ENCODE measurements around the gene DAPK1.

DAPK1 gene

DNA sequence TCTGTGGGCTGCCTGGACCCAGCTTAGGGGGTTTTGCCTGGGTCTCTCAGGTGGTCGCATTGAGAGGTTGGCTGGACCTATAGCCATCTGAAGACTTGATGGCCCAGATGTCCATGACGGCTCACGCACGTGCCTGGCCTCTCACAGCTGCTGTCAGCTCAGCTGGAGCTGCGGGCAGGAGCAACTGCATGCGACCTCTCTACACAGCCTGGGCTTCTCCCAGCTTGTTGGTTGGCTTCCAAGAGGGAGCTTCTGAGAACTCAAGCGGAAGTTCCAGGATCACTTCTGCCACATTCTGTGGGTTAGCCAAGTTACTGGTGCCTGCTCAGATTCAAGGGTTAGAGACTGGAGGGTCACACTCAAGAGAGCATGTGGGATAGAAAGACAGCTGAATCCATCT, 99.2 kb downstream of the DAPK1 start:
- DNase-seq, result no peak

DNA sequence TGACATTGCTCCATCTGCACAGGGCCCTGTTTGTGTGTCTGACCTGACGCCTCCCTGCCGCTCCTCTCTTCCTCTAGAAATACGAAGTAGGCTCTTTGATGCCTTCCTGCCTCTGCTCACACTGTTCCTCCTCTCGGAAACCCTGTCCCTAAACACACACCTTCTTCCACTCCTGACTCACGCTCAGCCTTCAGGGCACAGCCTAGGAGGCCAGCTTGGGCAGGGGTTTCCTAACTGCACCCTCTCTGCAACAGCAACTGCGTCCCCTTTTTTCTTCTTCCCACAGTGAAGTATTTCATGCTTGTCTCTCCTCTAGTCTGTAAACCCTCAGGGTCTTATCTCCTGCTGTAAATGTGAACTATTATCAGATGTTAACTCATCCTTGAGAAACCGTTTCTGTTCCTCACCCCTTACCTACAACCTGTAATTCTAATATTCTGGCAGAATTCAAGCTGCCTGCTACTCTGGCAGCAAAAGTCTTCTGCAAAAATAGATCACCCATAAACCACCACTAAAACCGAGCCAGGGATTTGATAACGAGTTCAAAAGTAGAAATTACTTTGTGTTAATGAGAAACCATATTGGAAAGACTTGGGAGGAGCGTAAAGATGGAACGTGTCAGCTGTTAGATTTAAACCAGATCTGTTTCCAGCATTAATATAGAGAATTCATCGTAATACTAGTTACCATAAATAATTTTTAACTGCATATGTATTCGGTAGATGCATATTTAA, 100.2 kb downstream of the DAPK1 start:
- no peak for DNase-seq

DNA sequence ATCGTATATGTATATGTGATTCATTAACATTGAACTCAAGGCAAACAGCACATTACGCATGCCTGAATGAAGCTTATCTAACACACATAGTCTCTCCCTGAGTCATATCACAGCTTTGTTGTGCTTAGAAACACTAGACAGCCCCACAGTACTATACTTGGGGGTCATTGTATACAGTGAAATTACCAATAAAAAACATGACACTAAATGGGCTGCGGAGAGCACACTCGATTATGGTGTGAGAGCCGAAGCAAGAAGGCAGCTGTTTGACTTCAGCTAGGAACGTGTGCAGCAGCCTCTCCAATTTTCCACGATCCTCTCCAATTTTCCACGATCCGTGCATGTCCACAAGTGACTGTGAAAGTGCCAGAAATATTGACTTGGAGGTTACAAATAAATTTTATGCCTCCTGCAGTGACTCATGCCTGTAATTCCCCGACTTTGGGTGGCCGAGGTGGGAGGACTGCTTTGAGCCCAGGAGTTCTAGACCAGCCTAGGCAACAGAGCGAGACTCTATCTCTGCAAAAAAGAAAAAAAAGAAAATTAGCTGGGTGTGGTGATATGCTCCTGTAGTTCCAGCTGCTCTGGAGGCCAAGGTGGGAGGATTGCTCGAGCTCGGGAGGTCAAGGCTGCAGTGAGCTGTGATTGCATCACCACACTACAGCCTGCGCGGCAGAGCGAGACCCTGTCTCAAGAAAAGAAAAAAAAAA, 102.4 kb downstream of the DAPK1 start:
- no peak for DNase-seq

DNA sequence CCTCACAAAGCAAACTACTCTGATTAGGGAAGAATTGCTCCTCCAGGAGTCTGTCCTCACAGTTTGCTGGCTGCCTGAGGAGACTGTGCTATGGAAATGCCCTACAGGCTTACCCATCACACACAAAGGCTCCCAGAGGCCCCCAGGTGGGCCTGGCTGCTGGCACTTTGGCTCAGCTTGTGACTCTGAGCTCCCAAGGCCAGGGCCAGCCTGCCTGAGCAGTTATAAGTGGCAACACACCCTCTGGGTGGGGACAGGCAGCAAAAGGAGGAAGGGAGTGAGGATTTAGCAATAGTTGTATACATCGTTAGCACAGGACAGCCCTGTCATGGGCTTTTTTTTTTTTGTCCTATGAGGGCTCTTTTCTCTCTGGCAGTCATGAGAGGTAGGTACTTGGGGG, 103.5 kb downstream of the DAPK1 start:
- DNase-seq, result no peak

DNA sequence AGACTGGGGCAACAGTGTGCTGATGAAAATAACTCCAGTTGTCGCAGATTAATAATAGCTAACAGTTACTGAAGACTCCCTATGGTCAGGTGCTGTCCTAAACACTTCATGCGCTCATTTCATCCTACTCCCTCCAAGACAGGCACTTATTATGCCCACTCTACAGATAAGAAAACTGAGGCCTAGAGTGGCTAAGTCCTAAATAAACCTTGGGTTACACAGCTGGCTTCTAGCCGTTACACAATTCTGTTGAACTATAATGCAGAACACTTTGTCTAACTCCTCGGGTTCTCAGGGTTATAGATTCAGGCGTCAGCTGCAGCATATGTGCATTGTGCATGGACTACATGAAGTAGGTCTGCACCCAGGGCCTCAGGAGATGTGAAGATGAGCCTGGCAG, 103.9 kb downstream of the DAPK1 start:
- DNase-seq, result no peak

DNA sequence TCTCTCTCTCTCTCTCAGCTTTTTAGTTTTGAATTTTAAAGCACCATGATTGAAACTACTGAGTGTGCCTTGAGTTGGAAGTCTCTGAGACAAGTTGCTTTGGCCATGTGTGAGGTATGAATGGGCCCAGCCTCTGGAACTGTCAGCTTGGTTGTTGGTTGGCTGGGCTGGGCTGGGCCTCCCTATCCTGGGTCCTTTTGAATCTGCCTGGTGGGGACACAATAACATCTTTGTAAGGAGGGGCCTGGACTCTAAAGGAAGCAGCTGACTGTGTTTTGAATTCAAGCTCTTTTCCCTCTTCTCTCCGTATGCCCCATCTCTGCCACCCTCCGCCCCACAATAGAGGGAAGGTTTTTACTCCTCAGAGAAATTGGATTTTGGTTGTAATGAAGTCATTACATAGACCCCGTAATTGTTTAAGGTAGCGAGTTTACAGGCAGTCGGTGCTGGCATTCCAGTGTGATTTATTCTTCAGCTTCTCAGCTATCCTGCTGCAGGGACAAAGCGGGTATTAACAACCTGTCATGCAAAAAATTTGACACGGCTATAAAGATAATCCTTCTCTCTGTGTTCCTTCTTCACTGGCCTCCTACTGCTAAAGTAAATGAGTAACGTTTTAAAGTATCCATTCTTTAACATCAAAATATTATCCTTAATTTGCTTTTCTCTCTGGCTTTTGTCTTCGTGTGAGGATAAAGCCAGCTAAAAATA, 105.4 kb downstream of the DAPK1 start:
- DNase-seq, result no peak

DNA sequence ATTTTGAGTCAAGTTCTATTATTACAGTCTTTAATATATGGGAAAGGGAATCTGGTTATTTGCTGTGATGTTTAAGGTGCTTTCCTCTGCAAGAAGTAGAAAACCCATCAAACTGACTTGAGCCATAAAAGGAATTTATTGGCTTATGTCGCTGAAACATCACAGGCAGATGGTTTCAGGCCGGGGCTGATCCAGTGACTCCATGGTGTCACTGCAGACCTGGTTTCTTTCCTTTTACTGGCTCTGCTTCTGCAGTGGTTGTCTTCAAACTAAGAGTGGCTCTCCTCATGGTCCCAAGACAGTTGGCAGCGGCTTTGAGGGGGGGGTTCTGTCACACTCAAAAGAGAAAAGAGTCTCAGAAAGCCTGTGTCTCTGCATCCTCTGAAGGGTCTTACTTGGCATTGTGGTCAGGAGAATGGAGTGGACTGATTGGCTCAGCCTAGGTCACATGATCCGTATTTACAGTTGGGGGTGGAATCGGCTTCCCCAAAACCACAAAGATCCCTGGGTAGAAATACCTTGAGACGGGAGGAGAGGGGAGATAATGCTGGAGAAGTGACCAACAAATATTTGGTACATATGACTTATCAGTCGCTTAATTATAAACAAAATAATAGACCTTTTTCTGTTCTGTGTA, 106.3 kb downstream of the DAPK1 start:
- no peak for DNase-seq

DNA sequence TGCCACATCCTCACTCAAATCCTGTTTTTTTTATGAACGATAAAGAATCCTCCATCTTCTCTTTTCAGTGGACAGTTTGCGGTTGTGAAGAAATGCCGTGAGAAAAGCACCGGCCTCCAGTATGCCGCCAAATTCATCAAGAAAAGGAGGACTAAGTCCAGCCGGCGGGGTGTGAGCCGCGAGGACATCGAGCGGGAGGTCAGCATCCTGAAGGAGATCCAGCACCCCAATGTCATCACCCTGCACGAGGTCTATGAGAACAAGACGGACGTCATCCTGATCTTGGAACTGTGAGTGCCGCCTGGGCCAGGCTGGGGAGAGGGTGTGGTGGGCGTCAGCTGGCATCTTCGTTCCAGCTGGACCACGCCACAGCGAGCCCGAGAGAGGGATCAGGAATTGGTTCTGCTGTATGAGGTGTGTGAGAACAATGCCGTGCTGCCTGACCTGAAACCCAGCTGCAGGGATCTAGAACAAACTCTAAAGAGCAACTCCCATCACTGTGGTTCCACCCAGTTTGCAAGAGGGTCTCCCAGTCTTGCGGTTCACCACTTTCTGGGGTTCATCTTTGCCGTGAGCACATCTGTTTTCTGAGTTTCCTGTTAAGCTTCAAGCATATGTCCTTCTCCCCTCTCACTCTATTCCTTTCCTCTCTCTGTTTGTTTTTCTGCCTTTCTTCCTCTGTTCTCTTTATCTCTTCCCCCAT, 107.4 kb downstream of the DAPK1 start:
- DNase-seq, result no peak

DNA sequence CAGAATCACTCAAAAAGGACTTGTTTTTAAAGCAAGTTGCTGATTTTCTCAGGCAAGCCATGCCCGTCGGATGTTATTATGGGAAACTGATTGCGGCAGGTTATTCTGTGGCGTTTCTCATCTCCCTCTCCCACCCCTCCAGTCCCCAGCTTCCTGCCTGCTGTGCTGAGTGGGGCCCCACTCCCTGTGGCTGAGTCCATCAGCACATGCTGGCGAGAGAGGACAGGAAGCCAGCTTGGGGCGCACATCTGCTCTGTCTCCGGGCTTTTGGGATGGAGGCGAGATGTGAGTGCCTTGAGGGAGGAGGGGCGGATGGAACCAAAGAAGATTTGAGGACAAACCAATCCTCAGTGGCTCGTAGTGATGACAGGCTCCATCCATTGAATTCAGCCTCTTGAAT, 108.0 kb downstream of the DAPK1 start:
- DNase-seq, result no peak

DNA sequence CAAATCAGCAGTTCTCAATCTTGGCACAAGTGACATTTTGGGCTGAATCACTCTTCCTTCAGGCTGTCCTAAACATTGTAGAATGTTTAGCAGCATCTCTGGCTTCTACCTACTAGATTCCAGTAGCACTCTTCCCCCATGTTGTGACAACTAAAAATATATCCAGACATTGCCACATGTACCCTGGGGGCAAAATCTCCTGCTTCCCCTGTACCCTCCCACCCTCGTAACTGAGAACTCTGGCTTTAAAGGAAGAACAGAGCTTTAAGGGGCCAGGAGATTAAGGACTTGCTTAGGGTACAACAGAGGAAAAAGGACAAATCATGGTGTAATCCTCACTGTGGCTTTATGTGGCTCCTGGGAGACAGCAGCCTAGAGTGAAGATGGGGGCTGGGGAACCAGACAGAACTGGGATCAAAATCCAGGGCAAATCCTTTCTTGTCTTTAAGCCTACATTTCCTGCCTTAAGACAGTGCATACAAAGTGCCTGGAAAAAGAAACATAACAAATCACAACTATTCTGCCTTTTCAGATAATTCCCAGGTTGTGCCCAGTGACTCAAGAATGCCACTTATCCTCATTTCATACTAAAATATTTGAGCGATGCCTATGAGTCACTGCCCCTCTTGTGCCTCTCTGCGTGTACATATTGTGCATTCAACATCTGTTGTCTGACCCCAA, 109.3 kb downstream of the DAPK1 start:
- DNase-seq, result no peak

DNA sequence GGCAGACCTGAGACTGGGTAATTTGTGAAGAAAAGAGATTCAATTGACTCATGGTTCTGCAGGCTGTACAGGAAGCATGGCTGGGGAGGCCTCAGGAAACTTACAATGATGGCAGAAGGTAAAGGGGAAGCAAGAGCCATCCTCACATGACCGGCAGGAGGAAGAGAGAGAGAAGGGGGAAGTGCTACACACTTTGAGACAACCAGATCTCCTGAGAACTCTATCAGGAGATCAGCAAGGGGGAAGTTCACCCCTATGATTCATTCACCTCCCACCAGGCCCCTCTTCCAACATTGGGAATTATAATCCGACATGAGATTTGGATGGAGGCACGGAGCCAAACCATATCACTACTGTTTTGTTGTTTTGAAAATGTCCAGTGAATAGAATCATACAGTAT, 110.2 kb downstream of the DAPK1 start:
- no peak for DNase-seq

DNA sequence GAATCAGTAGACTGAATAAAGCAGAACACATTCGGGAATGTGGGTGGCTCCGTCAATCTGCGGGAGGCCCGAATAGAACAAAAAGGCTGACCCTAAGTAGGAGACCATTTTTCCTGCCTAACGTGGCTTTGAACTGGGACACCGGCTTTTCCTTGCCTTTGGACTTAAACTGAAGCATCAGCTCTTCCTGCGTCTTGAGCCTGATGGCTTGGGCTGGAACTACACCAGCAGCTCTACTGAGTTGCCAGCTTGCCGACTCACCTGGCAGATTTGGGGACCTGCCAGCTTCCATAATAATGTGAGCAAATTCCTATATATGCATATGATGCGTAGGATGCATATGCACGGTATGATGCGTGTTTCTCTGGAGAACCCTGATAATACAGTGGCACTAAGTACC, 111.3 kb downstream of the DAPK1 start:
- no peak for DNase-seq

DNA sequence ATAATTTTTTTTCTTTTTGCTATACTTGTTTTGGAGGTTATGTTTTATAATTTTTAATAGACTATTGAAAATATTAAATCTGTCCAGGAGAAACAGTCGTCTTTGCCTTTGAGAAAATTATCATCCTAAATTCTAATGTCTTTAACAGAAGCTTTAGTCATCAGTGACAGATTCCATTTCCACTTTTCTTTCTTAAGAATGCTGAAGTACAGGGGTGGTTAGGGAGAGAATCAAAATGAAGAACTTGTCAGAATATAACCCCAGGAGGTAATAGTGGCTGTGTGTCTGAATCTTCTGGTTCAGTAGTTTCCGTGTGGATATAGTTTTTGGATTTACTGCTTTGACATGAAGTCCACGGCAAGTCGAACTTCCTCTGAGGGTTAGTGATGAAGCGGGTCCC, 111.8 kb downstream of the DAPK1 start:
- DNase-seq, result no peak

DNA sequence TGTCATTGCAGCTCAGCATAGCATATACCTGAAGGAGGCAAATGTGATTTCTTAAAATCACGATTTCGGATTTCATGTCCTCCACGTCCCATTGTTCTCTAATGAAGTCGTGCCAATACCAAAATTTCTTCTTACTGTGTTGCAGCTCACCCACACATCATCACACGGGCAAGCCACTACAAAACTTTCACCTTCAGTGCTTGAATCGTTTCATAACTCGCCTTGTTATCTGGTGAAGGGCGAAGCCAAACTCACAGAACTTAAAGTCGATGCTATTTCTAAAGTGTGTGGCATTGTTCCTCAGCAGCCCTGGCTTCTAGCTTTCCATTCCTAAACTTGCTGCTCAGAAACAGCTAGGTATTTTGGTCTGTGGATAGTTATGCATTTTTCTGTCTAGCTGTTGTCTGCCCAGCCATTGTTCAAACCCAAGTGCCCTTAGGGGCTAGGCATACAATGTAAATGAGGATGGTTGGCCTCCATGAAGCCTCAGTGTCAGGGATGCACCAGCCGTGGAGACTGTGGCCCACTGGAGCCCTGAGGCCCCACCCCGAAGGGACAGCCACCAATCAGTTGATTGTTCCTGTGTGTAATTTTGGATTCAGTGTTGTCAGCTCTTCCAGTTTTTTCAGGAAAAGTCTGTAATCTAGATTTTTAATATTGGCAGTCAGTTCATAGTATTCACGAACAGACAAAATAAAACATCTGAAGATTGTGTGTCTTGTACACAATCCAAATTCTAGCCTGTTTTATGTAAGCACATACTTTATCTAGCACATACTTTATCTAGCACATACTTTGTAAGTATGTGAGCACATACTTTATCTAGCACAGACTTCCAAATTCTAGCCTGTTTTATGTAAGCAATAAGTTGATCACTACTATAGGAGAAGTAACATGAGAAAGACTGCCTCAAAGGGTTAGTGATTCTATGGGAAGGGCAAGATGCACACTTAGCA, 112.8 kb downstream of the DAPK1 start:
- no peak for DNase-seq

DNA sequence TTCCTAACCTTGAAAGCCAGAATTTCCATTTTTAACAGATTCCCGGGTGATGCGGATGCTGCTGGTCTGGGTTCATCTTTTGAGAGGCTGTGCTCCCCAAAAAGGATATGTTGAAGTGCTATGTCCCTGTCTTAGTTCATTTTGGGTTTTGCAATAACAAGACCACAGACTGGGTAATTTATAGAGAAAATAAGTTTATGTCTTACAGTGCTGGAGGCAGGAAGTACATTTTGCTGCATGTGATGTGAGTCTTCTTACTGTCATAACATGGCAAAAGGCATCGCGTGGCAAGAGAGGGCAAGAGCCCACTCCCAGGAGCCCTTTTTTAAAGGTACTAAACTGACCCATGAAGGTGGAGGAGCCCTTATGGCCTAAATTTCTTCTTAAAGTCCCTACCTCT, 114.1 kb downstream of the DAPK1 start:
- DNase-seq, result no peak

DNA sequence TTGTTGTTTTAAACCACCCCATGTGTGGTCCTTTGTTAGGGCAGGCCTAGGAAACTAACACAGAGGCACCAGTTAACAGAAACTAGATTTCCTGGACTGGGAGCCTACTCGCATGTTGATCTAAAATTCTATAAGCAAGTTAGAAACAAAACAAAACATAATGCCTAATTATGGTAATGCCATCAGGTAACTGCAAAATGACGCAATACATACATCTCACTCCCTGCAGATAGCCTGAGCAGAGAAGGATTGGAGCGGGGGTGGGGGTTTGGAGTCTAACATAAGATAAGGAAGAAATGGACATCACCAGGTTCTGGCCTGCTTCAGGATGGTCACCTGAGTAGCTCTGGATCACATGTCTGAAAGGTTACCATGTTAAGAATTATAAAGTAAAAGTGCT, 114.9 kb downstream of the DAPK1 start:
- DNase-seq, result no peak

DNA sequence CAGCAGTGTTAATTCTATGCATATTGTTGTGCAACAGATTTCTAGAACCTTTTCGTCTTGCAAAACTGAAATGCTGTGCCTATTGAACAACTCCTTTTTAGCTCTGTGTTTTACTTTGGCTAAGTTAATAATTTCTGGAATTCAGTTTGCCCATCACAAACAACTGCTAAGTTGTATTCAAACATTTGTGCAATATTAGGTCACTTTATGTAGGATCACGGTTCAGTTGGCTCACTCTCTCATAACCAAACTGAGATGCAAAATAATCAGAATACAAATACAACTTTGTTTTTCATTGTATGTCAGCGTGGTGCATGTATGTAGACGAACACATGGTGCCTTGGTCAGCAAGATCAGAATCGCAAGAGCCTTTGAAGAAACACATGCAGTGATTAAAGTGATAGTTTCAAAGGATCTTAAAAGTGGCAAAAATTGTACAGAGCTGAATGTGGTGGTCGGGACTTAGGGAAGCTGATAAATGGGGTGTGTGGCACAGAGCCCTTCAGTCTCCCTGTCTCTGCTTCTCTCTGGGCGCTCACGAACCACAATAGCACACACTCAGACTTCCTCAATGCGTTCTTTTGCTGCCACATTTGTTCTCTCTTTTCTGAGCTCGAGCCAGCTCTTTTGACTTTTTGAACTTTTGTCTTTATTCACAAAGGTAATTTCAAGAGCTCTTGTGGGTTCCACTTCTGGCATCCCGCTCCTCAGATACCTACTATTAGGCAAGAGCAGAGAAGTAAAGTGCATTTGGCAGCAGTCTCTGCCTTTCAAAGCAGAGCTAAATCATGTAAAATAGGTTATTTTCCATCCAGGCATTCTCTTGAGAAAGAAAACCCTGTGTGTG, 115.8 kb downstream of the DAPK1 start:
- no peak for DNase-seq

DNA sequence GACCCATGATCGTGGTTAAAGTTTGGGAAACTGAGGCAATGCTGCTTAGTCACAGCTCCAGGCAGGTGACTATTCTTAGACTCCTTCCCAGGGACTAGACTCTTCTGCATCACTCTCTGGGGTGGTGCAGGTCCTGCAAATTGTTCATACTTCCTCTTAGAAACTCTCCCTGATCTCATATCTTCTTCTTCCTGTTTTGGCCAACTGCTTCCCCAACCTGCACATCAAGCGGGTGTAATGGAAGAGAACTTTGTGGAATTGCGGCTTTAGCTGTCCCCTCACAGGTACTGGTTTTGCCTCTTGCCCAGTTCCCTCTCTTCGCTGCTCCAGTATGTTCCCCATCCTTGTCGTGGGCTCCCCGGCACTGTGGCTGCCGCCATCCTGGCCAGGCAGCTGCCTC, 116.7 kb downstream of the DAPK1 start:
- DNase-seq, result no peak

DNA sequence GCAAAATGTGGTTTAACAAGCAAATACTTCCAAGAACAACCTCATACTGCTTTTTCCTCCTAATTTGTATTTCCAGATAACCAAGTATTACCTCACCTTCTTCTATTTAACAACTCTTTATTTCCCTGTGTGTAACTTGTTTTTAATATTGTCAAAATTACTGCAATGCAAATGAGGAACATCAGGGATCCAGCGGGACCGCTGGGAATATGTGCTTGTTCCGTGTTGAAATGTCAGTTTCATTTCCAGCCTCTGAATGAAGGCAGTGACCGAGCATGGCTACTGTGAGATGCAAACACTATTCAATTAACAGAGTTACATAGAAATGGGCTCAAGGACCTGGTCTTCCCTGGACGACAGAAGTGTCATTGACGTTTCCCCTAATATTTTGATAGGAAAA, 117.5 kb downstream of the DAPK1 start:
- DNase-seq, result no peak

DNA sequence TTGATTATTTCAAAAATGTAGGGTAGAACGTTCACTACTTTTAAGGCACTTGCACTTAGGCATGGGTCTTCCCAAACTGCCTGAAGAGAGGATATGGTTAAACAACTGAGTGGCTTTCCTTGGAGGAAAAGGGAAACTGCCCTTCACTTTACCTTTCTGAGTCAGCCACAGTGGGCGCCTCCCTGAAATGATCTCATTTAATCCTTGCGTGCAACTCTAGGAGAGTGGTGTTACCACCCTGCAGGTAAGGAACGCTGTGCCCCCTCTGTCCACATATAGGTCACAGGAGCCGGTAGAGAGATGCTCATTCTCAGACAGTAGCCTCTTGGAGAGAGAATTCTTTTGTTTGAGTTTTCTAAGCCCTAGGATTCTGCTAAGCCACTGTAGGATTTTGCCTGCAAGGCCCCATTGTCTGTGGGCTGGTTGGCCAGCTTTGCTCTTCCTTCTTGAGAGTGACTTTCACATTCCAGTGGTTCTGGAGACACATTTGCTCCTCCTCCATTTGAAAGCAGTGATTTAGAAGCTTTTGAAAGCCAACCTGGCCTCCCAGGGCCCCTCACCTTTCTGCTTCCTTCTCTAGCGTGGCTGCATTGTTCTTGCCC, 118.0 kb downstream of the DAPK1 start:
- no peak for DNase-seq
